GM18507 (cell line): Measurements from ENCODE around the gene SLCO1B1.
"Not testable (repeated sequence)": the region's sequence is repeated elsewhere in the genome, so short reads cannot be mapped to it uniquely, and the experiment has no call there.

ENCODE experiments used
- DNase-seq: peaks from one replicate; pipeline ENCODE4 v3.0.0; 2011; ENCODE audit warnings: low read depth; ENCODE audit not compliant: insufficient read length; ENCODE audit errors: extremely low spot score
- FAIRE-seq: peaks from 2 replicates; lab custom pipeline; 2011; peaks lifted over from hg19 to GRCh38; lab: Jason Lieb, UNC

Gene SLCO1B1

DNA sequence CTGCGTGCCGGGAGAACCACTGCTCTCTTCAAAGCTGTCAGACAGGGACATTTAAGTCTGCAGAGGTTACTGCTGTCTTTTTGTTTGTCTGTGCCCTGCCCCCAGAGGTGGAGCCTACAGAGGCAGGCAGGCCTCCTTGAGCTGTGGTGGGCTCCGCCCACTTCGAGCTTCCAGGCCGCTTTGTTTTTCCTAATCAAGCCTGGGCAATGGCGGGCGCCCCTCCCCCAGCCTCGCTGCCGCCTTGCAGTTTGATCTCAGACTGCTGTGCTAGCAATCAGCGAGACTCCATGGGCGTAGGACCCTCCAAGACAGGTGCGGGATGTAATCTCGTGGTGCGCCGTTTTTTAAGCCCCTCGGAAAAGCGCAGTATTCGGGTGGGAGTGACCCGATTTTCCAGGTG, 83.4 kb downstream of the SLCO1B1 start:
- DNase-seq, FAIRE-seq: not testable (repeated sequence)

DNA sequence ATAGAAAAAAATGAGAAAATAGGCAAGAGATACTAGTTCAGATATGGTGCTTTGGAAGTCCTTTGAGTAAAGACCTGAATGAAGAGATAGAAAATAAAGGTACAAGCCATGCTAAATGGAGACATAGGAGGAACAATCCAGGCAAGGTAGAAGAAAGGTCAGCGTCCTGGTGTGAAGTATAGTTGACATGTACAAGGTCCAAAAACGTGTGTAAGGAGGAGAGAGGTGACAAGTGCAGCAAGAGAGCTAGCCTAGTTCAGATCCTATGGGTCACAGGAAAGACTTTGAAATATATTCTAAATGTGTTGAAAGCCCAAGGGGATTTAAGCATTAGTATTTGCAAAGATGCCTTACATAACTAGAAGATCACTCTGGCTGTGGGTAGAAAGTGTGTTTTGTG, 88.2 kb downstream of the SLCO1B1 start:
- DNase-seq = no peak
- no peak for FAIRE-seq

DNA sequence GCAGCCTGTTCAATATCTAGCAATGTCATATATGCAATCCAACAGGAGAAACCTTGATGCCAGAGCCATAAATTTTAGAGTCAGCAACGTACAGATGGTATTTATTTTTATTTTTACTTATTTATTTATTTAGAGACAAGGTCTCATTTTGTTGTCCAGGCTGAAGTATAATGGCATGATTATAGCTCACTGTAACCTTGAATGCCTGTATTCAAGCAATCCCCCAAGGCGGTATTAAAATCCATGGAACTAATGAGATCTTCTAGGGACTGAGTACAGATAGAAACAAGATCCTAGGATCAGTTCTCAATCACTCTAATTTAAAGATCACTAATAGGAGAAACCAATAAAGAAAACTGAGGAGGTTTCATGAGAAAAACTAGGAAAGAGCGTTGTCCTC, 89.3 kb downstream of the SLCO1B1 start:
- FAIRE-seq = no peak
- DNase-seq = no peak

DNA sequence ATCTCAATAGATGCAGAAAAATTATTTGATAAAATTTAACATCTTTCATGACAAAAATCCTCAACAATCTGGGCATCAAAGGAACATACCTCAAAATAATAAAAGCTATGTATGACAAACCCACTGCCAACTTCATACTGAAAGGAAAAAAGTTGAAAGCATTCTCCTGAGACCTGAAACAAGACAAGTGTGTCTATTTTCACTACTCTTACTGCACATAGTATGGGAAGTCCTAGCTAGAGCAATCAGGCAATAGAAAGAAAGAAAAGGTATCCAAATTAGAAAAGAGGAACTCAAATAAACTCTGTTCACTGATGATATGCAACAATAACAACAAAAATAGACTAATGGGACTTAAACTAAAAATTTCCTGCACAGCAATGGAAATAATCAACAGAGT, 90.1 kb downstream of the SLCO1B1 start:
- no peak for FAIRE-seq
- DNase-seq = no peak

DNA sequence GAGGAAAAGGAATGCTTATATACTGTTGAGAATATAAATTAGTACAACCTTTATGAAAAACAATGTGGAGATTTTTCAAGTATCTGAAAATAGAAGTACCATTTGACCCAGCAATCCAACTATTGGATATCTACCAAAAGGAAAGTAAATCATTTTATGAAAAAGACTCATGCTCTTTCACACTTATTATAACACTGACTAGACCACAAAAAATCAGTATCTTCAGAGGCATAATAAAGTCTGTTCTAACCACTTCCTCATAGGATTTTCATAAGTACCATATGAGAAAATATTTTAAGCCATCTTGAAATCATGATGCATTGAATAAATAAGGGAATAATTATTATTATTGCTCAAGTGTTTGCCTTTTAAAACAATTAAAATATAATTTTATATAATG, 90.8 kb downstream of the SLCO1B1 start:
- DNase-seq (no peak), FAIRE-seq (no peak)

DNA sequence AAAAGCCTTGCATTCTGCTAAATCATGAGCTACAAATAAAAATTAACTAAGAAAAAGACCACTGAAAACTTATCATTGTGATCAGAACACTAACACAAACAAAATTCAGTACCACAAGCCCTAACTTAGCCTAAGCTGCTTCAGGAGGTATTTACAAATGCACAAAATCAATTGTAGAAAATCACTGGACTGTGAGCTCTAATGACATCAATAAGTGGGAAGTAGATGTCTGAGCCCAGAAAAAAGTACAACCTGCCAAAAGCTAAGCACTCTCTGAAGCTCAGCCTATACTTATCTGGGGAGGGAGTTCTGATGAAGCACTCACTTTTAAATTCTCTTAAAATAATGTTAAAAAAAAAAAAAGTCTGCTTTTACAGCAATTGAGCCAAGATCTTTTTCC, 92.9 kb downstream of the SLCO1B1 start:
- DNase-seq (no peak), FAIRE-seq (no peak)

DNA sequence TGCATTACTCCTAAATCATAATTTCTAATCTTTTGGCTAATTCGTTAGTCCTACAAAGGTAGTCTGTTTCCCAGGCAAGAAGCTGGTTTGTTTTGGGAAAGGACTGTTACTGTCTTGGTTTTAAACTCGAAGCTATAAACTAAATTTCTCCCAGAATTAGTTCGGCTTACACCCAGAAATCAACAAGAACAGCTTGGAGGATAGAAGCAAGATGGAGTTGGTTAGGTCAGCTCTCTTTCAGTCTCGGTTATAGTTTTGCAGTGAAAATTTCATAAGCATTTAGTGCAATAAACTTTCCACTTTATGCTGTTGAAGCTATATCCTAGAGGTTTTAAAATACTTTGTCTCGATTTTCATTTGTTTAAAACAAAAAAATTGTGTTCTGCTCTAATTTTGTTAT, 103.4 kb downstream of the SLCO1B1 start:
- FAIRE-seq = no peak
- no peak for DNase-seq

DNA sequence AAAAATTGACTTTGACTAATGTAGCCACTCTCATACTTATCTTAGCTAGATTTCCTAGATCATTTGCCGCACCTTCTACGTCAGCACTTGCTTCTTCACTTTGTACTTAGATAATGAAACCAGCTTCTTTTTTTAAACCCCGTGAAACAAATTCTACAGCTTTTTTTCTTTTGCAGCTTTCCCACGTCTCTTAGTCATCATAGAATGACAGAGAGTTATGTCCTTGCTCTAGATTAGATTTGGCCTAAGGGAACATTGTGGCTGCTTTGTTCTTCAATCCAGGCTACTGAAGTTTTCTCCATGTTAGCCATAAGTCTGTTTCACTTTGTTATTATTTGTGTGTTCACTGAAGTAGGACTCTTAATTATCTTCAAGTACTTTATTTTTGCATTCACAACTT, 108.9 kb downstream of the SLCO1B1 start:
- FAIRE-seq (no peak), DNase-seq (no peak)

DNA sequence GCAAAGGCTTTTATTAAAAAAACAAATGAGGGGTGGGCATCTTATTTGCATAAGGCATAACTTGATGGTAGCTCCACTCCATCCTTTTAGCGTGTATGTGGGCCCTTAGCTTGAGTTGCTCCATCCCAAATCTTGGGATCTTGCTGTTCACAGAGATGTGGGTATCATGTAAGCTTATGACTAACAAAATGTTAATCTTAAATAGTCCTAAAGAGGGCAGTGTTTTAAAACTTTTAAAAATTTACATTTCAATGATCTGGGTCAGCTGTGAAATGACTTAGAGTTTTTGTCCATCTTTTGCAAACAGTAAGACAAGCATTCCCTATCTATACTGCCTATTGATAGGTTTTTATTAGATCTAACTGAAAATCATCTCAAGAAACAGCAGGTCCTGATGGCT, 117.7 kb downstream of the SLCO1B1 start:
- FAIRE-seq = no peak
- DNase-seq = no peak

DNA sequence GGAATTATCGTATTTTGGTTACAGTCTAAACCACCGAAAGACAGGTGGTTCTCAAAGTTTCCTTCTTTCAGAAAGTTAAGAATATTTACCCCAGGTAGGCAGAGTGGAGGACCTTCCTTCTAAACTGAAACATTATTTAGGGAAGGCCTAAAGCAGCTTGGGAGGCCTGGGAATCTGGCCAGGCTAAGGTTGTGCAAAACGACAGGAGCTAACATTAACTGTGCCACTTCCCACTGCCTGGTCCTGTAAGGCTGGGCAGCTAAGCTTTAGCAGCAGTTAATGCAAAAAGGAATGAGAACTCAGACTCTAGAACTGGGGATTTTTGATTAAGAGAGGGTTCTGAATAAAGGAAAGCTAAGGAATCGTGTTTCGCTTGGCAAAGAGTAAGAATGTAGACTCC, 121.1 kb downstream of the SLCO1B1 start:
- FAIRE-seq = no peak
- no peak for DNase-seq

DNA sequence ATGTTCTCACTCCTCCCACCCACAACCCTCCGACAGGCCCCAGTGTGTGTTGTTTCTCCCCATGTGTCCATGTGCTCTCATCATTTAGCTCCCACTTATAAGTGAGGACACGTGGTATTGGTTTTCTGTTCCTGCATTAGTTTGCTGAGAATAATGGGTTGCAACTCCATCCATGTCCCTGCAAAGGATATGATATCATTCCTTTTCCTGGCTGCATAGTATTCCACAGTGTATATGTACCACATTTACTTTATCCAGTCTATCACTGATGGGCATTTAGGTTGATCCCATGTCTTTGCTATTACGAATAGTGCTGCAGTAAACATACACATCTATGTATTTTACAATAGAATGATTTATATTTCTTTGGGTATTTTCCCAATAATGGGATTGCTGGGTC, 126.2 kb downstream of the SLCO1B1 start:
- DNase-seq (no peak), FAIRE-seq (no peak)

DNA sequence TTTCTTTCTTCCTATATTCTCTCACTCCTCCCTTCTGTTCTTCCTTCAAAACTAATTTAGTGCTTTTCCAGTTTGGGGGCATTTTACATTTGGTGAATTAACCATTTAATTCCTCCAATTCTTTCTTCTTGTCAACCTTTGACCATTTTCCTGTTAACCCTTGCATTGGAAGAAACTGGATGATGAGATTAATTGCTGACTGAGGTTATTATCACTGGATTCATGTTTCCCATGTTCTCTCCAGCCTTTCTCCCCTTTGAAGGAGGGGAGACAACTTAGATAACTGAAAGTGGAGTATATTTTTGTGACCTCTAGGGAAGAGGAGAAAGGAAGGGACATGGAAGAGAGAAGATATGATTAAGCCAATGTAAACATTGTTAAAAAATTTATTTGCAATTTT, 133.2 kb downstream of the SLCO1B1 start:
- DNase-seq (no peak), FAIRE-seq (no peak)

DNA sequence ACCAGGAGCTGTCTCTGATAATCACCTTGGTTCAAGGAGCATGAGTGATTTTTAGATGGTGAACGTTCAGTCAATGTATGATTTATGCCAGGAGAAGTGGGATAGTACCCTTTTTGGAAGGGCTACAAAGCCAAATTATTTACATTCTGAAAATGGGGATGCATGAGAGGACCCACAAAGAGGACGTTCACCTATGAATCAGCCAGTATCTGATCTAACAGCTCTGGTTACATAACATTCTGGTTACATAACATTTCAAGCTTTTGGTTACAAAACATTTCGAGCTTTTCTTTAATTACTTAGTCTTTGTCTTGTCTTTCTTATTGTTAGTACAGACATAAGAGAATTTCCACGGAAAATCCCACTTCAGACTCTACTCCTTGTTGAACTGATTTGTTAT, 134.9 kb downstream of the SLCO1B1 start:
- DNase-seq = no peak
- no peak for FAIRE-seq

DNA sequence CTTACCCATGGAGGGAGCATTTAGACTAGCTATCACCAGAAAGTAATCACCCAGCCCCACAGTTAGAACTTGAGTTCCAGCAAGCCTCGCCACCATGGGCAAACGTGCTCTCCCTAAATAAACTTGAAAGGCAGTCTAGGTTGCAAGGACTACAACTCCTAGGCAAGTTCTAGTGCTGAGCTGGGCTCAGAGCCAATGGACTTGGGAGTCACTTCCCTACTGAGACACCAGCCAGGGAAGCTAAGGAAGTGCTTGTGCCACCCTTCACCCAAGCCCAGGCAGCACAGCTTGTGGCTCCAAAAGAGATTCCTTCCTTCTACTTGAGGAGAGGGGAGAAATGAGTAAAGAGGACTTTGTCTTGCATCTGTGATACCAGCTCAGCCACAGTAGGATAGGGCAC, 145.8 kb downstream of the SLCO1B1 start:
- FAIRE-seq = no peak
- no peak for DNase-seq
